ENCODE data around the gene ELFN2.

The ELFN2 gene

DNA sequence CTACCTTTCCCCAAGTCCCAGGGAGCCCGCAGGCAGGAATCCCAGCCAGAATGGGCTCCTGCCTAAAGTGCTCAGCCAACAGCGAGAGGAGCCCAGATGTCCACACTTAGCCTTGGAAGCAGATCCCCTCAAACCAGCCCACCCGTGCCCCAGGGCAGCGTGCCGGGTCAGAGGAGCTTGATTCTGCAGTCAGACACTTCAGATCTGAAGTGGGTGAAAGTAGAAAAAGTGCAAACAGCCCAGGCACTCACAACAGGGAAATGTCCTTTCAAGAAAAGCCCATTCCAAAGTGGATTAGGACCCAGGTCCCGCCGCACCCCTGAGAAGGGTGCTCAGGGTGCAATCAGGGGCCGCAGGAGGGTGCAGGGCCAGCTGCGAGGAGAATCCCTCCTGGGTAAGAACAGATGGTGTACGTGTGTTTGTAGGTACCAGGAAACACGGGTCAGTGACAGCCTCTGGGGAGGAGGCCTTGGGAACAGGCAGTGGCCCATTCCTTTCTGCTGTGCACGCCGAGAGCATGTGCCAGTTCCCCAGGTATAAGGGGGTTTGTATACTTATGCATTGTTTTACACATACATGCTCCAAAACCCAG lies 17.7 kb downstream of the ELFN2 start:
- TF ChIP-seq CTCF (conservative IDR thresholded peaks at IDR 0.05; ENCODE audit: low read length), result no peak
- TF ChIP-seq EZH2phosphoT487 (IDR thresholded peaks at IDR 0.05; ENCODE audit: borderline replicate concordance), result no peak
- Histone ChIP-seq H3K36me3 (ENCODE audit: insufficient read depth, low read length) (no peaks in the 10 kb centered on the region), H4K20me1 (ENCODE audit: insufficient read depth, low read length, poor library complexity, severe bottlenecking) (no peaks in the 10 kb centered on the region), H3K4me2 (ENCODE audit: low read depth, low read length, poor library complexity, severe bottlenecking) (no peak overlapping the region), H3K9me2 (replicated peaks; ENCODE audit: low read depth, low read length) (no peaks in the 10 kb centered on the region), H3K4me1 (ENCODE audit: insufficient read depth, low read length, poor library complexity, severe bottlenecking) (peaks cover 10% of the 10 kb centered on the region), H2AFZ (ENCODE audit: low read length) (no peak overlapping the region), H3K27me3 (ENCODE audit: insufficient read depth, low read length, poor library complexity, severe bottlenecking) (no peaks in the 10 kb centered on the region), H3K9ac (ENCODE audit: low read depth, low read length, poor library complexity, severe bottlenecking) (no peak overlapping the region), H3K79me2 (ENCODE audit: insufficient read depth, low read length) (no peaks in the 10 kb centered on the region), H3K4me3 (ENCODE audit: low read length, poor library complexity, severe bottlenecking) (no peak overlapping the region), H3K9me3 (ENCODE audit: insufficient read depth, low read depth, low read length) (no peaks in the 10 kb centered on the region), H3F3A (ENCODE audit: low read depth) (no peaks in the 10 kb centered on the region)

DNA sequence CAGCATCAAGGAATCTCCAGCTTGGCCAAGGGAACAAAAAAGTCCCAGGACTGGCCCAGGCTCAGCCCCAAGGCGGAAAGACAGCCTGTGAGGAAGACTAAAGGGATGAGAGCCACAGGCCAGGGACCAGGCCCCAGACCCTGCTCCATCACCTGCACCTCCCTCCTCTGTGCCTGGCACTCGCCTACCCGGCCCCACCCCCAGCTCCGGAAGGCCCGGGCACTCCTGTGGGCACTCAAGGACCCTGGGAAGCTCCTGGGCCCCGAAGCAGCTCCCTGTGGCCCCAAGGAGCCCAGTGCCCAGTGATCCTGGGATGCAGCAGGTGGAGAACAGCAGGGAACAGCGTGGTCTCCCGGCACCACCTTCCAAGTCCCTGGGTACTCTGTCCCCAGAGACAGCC lies 18.2 kb downstream of the ELFN2 start:
- H3K9me2 ChIP-seq (replicated peaks; ENCODE audit: low read depth, low read length), result no peaks in the 10 kb centered on the region
- H4K20me1 ChIP-seq (ENCODE audit: insufficient read depth, low read length, poor library complexity, severe bottlenecking), result no peaks in the 10 kb centered on the region
- no peaks in the 10 kb centered on the region for H3K27me3 ChIP-seq (ENCODE audit: insufficient read depth, low read length, poor library complexity, severe bottlenecking)
- no peaks in the 10 kb centered on the region for H3F3A ChIP-seq (ENCODE audit: low read depth)
- peaks cover 10% of the 10 kb centered on the region for H3K4me1 ChIP-seq (ENCODE audit: insufficient read depth, low read length, poor library complexity, severe bottlenecking)
- H3K9me3 ChIP-seq (ENCODE audit: insufficient read depth, low read depth, low read length), result no peaks in the 10 kb centered on the region
- TF ChIP-seq EZH2phosphoT487 (IDR thresholded peaks at IDR 0.05; ENCODE audit: borderline replicate concordance), result no peak
- TF ChIP-seq CTCF (conservative IDR thresholded peaks at IDR 0.05; ENCODE audit: low read length), result no peak
- no peaks in the 10 kb centered on the region for H3K79me2 ChIP-seq (ENCODE audit: insufficient read depth, low read length)
- no peak overlapping the region for H3K4me3 ChIP-seq (ENCODE audit: low read length, poor library complexity, severe bottlenecking)
- no peaks in the 10 kb centered on the region for H3K36me3 ChIP-seq (ENCODE audit: insufficient read depth, low read length)
- H2AFZ ChIP-seq (ENCODE audit: low read length), result no peak overlapping the region
- no peak overlapping the region for H3K4me2 ChIP-seq (ENCODE audit: low read depth, low read length, poor library complexity, severe bottlenecking)
- no peak overlapping the region for H3K9ac ChIP-seq (ENCODE audit: low read depth, low read length, poor library complexity, severe bottlenecking)

- Histone ChIP-seq H2AFZ (ENCODE audit: low read length) (no peak overlapping the region), H3K27me3 (ENCODE audit: insufficient read depth, low read length, poor library complexity, severe bottlenecking) (no peaks in the 10 kb centered on the region), H3K36me3 (ENCODE audit: insufficient read depth, low read length) (no peaks in the 10 kb centered on the region), H3K4me2 (ENCODE audit: low read depth, low read length, poor library complexity, severe bottlenecking) (no peak overlapping the region), H3F3A (ENCODE audit: low read depth) (no peaks in the 10 kb centered on the region), H4K20me1 (ENCODE audit: insufficient read depth, low read length, poor library complexity, severe bottlenecking) (no peaks in the 10 kb centered on the region), H3K9me3 (ENCODE audit: insufficient read depth, low read depth, low read length) (no peaks in the 10 kb centered on the region), H3K79me2 (ENCODE audit: insufficient read depth, low read length) (no peaks in the 10 kb centered on the region), H3K4me1 (ENCODE audit: insufficient read depth, low read length, poor library complexity, severe bottlenecking) (peaks cover 6% of the 10 kb centered on the region), H3K4me3 (ENCODE audit: low read length, poor library complexity, severe bottlenecking) (no peak overlapping the region), H3K9ac (ENCODE audit: low read depth, low read length, poor library complexity, severe bottlenecking) (no peak overlapping the region), H3K9me2 (replicated peaks; ENCODE audit: low read depth, low read length) (no peaks in the 10 kb centered on the region)
- no peak for TF ChIP-seq EZH2phosphoT487 (IDR thresholded peaks at IDR 0.05; ENCODE audit: borderline replicate concordance)
- TF ChIP-seq CTCF (conservative IDR thresholded peaks at IDR 0.05; ENCODE audit: low read length), result no peak
Measured at GRCh38 chr22:37407856-37408255, 19.4 kb downstream of the ELFN2 start.

Measured in Loucy (cell line).